ENCODE data around the gene ZNF778. TPM values are rescaled to one million over a fixed set of nuclear protein-coding genes. Genes with fewer than 3 reads are reported as not detected.
A peak's percentile ranks its signal among the peaks of the same experiment; 100 is the strongest.
"Not testable (repeated sequence)": the region's sequence is repeated elsewhere in the genome, so short reads cannot be mapped to it uniquely, and the experiment has no call there.

The ZNF778 gene
- total RNA-seq, 1 experiment from 2014 or later, result 16.4 TPM

DNA sequence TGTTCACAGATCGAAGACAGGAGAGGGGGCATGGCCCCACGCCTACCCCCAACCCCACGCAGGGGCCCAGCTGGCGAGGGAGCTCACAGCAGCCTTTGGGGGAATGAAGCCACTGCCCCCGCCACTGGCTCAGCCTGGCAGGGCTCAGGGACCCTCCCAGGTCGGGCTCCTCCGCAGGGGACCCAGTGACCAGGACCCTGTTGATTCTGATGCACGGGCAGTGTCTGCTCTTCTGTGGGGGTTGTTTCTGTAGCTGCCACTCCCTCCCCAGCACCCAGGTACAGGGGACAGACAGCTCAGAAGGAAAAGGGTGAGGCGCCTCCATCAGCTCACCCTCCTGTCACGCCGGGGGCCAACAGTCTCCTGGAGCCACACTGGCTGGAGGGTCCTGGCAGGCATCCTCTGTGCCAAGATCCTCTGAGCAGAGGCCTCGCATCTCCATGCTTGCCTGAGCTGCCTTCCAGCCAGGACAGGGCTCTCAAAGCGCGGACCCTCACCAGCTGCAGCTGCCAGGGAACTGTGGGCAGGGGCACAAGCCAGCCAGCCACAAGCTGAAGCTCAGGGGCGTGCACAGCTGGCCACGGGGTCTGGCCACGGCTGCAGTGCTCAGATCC, 49.1 kb downstream of the ZNF778 start:
- H3K27ac Mint-ChIP-seq, result peak overlapping the region in 2 of 3 experiments; percentile 15 to 79; a peak in 1 of 7 replicates
- Histone ChIP-seq H3K23me2 (ENCODE audit: insufficient read length, low read depth, low read length, poor library complexity, severe bottlenecking) (no peaks in the 10 kb centered on the region), H3K9me3 (ENCODE audit: control insufficient read depth, low read depth, low read length) (no peaks in the 10 kb centered on the region), H3K27me3 (ENCODE audit: insufficient read depth, low read length) (no peaks in the 10 kb centered on the region), H4K20me1 (ENCODE audit: control insufficient read depth, insufficient read depth, insufficient read length) (no peaks in the 10 kb centered on the region), H2BK15ac (ENCODE audit: low read depth, low read length) (no peak overlapping the region), H3K79me1 (ENCODE audit: insufficient read depth, low read depth, low read length, poor library complexity, severe bottlenecking) (no peaks in the 10 kb centered on the region), H4K5ac (ENCODE audit: insufficient read length, low read depth, low read length) (no peak overlapping the region), H3K4ac (ENCODE audit: low read depth, low read length) (no peak overlapping the region), H3K9ac (ENCODE audit: extremely low read depth, insufficient read length, low read length) (no peak overlapping the region), H2BK5ac (ENCODE audit: insufficient read length, low read length) (no peak overlapping the region), H2BK120ac (ENCODE audit: low read depth, low read length, poor library complexity, severe bottlenecking) (no peak overlapping the region), H3K14ac (ENCODE audit: insufficient read depth, low read length) (no peak overlapping the region), H2AK5ac (ENCODE audit: insufficient read length, low read length) (no peak overlapping the region), H4K8ac (replicated peaks; ENCODE audit: insufficient read length, low read depth, low read length) (no peak overlapping the region), H3K56ac (ENCODE audit: insufficient read length, low read depth, low read length) (no peak overlapping the region), H2AFZ (ENCODE audit: low read length) (no peak overlapping the region), H3K27ac (ENCODE audit: insufficient read length, low read depth, low read length) (no peak overlapping the region), H4K91ac (ENCODE audit: insufficient read length, low read depth, low read length) (no peak overlapping the region), H3K4me2 (ENCODE audit: insufficient read depth, insufficient read length, low read length) (no peak overlapping the region), H3T11ph (ENCODE audit: low read length) (no peak overlapping the region), H2BK12ac (ENCODE audit: insufficient read length, low read depth, low read length) (no peak overlapping the region), H3K4me1 (ENCODE audit: insufficient read depth, low read length) (no peaks in the 10 kb centered on the region), H3K18ac (ENCODE audit: insufficient read length, low read depth, low read length) (no peak overlapping the region), H3K23ac (ENCODE audit: insufficient read length, low read depth, low read length) (no peak overlapping the region), H2BK20ac (ENCODE audit: low read depth, low read length, poor library complexity, severe bottlenecking) (no peak overlapping the region), H3K79me2 (ENCODE audit: insufficient read depth, low read length) (no peaks in the 10 kb centered on the region)
- no peaks in the 10 kb centered on the region for H3K4me1 Mint-ChIP-seq
- H3K27me3 Mint-ChIP-seq (ENCODE audit: low read depth), result no peaks in the 10 kb centered on the region; the same call in 1 of the 2 replicates
- H3K9me3 Mint-ChIP-seq, result peaks cover 7 to 8% of the 10 kb centered on the region in 2 experiments; a peak in 3 of 5 replicates
- no CpG with 5 or more reads among the region's 17 CpGs for WGBS (ENCODE audit: extremely low coverage, insufficient read length, low lambda C conversion rate)
- H3K4me3 Mint-ChIP-seq, result no peak overlapping the region
- DNase-seq, result no peak
- TF ChIP-seq, protein P1, sequence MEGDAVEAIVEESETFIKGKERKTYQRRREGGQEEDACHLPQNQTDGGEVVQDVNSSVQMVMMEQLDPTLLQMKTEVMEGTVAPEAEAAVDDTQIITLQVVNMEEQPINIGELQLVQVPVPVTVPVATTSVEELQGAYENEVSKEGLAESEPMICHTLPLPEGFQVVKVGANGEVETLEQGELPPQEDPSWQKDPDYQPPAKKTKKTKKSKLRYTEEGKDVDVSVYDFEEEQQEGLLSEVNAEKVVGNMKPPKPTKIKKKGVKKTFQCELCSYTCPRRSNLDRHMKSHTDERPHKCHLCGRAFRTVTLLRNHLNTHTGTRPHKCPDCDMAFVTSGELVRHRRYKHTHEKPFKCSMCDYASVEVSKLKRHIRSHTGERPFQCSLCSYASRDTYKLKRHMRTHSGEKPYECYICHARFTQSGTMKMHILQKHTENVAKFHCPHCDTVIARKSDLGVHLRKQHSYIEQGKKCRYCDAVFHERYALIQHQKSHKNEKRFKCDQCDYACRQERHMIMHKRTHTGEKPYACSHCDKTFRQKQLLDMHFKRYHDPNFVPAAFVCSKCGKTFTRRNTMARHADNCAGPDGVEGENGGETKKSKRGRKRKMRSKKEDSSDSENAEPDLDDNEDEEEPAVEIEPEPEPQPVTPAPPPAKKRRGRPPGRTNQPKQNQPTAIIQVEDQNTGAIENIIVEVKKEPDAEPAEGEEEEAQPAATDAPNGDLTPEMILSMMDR (conservative IDR thresholded peaks at IDR 0.05), result no peak
- H3K36me3 Mint-ChIP-seq (ENCODE audit: insufficient read depth in 1 of 3, low read depth in 3 of 3), result peaks cover 12 to 46% (median 37%) of the 10 kb centered on the region in 3 experiments; a peak in 6 of 7 replicates

DNA sequence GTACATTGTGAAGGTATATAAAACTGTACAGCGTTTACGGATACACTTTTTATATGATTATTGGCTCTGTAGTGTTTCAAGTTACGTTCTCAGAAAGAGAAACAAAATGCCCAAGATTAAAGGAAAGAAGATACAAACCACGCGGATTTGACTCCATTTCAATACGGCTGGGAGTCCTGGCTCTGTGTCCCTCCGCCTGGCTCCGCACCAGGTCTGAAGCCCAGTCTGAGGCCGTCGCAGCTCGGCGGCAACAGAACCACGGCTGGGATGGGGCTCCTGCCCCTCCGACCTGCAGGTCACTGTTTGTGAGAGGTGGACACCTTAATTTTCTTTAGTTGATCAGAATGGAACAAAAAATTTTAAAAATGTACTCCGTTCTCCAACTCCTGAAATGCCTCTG, 50.2 kb downstream of the ZNF778 start:
- H3K23me2 ChIP-seq (ENCODE audit: insufficient read length, low read depth, low read length, poor library complexity, severe bottlenecking); H2BK15ac ChIP-seq (ENCODE audit: low read depth, low read length); H3K56ac ChIP-seq (ENCODE audit: insufficient read length, low read depth, low read length); H3K4me2 ChIP-seq (ENCODE audit: insufficient read depth, insufficient read length, low read length); H4K91ac ChIP-seq (ENCODE audit: insufficient read length, low read depth, low read length); H3K9me3 Mint-ChIP-seq; H4K20me1 ChIP-seq (ENCODE audit: control insufficient read depth, insufficient read depth, insufficient read length); DNase-seq; H3K23ac ChIP-seq (ENCODE audit: insufficient read length, low read depth, low read length); H3K14ac ChIP-seq (ENCODE audit: insufficient read depth, low read length); H3K27me3 ChIP-seq (ENCODE audit: insufficient read depth, low read length); H4K5ac ChIP-seq (ENCODE audit: insufficient read length, low read depth, low read length); H3K4me1 Mint-ChIP-seq; H3K27ac ChIP-seq (ENCODE audit: insufficient read length, low read depth, low read length); H2AK5ac ChIP-seq (ENCODE audit: insufficient read length, low read length); H2BK12ac ChIP-seq (ENCODE audit: insufficient read length, low read depth, low read length); H2AFZ ChIP-seq (ENCODE audit: low read length); H4K8ac ChIP-seq (replicated peaks; ENCODE audit: insufficient read length, low read depth, low read length); H3K4me1 ChIP-seq (ENCODE audit: insufficient read depth, low read length); H2BK5ac ChIP-seq (ENCODE audit: insufficient read length, low read length); H3K4ac ChIP-seq (ENCODE audit: low read depth, low read length); H2BK120ac ChIP-seq (ENCODE audit: low read depth, low read length, poor library complexity, severe bottlenecking); H3K18ac ChIP-seq (ENCODE audit: insufficient read length, low read depth, low read length); H3K9me3 ChIP-seq (ENCODE audit: control insufficient read depth, low read depth, low read length); H3K79me2 ChIP-seq (ENCODE audit: insufficient read depth, low read length); H3K79me1 ChIP-seq (ENCODE audit: insufficient read depth, low read depth, low read length, poor library complexity, severe bottlenecking); H3K4me3 Mint-ChIP-seq; H2BK20ac ChIP-seq (ENCODE audit: low read depth, low read length, poor library complexity, severe bottlenecking); H3K27me3 Mint-ChIP-seq (ENCODE audit: low read depth); H3K9ac ChIP-seq (ENCODE audit: extremely low read depth, insufficient read length, low read length); H3K27ac Mint-ChIP-seq; H3T11ph ChIP-seq (ENCODE audit: low read length): not testable (repeated sequence)
- H3K36me3 Mint-ChIP-seq (ENCODE audit: insufficient read depth in 1 of 3, low read depth in 3 of 3), result peaks cover 14 to 56% (median 47%) of the 10 kb centered on the region in 3 experiments; a peak in 6 of 7 replicates
- no CpG with 5 or more reads among the region's 15 CpGs for WGBS (ENCODE audit: extremely low coverage, insufficient read length, low lambda C conversion rate)
